ENCODE data around the gene SNHG17.
"Not testable (repeated sequence)": the region's sequence is repeated elsewhere in the genome, so short reads cannot be mapped to it uniquely, and the experiment has no call there.

Gene SNHG17

DNA sequence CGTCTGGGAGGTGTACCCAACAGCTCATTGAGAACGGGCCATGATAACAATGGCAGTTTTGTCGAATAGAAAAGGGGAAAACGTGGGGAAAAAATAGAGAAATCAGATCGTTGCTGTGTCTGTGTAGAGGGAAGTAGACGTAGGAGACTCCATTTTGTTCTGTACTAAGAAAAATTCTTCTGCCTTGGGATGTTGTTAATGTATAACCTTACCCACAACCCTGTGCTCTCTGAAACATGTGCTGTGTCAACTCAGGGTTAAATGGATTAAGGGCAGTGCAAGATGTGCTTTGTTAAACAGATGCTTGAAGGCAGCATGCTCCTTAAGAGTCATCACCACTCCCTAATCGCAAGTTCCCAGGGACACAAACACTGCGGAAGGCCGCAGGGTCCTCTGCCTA lies 27.3 kb downstream of the SNHG17 start:
- H3K4me3 ChIP-seq (ENCODE audit: low read depth, low read length); H3K79me2 ChIP-seq (ENCODE audit: control insufficient read depth, insufficient read depth, low read length, poor library complexity); H3K27me3 ChIP-seq (ENCODE audit: insufficient read depth, low read length); H4K12ac ChIP-seq (ENCODE audit: low read depth, low read length); DNase-seq; H3K9me3 ChIP-seq (ENCODE audit: insufficient read depth, low read depth, low read length); H3K23ac ChIP-seq (ENCODE audit: low read length); H3K4ac ChIP-seq (ENCODE audit: low read depth, low read length); H3K18ac ChIP-seq (ENCODE audit: low read length); H3K79me1 ChIP-seq (ENCODE audit: low read length); H3K36me3 ChIP-seq (ENCODE audit: control insufficient read depth in 1 of 2, insufficient read depth in 2 of 2, low read length in 2 of 2); H3K4me2 ChIP-seq (ENCODE audit: low read length); H2BK5ac ChIP-seq (ENCODE audit: low read depth, low read length, poor library complexity); H2AK5ac ChIP-seq (ENCODE audit: low read length); H2BK120ac ChIP-seq (ENCODE audit: insufficient read depth, low read length, poor library complexity); H3K9ac ChIP-seq (ENCODE audit: low read length); H2AFZ ChIP-seq (ENCODE audit: insufficient read depth, low read length, poor library complexity); H3K4me1 ChIP-seq (ENCODE audit: control insufficient read depth in 1 of 2, insufficient read depth in 2 of 2, low read length in 2 of 2); H3K14ac ChIP-seq (ENCODE audit: low read length); H2BK12ac ChIP-seq (ENCODE audit: low read length); H4K8ac ChIP-seq (ENCODE audit: low read depth, low read length); H3K27ac ChIP-seq (ENCODE audit: low read depth, low read length); H4K91ac ChIP-seq (ENCODE audit: low read depth, low read length): not testable (repeated sequence)
- WGBS (ENCODE audit: extremely low coverage, insufficient coverage, insufficient read length), result no CpG with 5 or more reads among the region's 9 CpGs

DNA sequence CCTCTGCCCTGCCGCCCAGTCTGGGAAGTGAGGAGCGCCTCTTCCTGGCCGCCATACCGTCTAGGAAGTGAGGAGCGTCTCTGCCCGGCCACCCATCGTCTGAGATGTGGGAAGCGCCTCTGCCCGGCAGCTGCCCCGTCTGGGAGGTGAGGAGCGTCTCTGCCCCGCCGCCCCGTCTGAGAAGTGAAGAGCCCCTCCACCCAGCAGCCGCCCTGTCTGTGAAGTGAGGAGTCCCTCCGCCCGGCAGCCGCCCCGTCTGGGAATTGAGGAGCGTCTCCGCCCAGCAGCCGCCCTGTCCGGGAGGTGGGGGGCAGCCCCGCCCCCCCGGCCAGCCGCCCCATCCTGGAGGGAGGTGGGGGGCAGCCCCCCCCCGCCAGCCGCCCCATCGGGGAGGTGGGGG lies 27.8 kb downstream of the SNHG17 start:
- no peak overlapping the region for H3K18ac ChIP-seq (ENCODE audit: low read length)
- WGBS (ENCODE audit: extremely low coverage, insufficient coverage, insufficient read length), result no CpG with 5 or more reads among the region's 29 CpGs
- H2BK12ac ChIP-seq (ENCODE audit: low read length), result no peak overlapping the region
- H2BK5ac ChIP-seq (ENCODE audit: low read depth, low read length, poor library complexity), result no peak overlapping the region
- H3K14ac ChIP-seq (ENCODE audit: low read length), result no peak overlapping the region
- H3K79me2 ChIP-seq (ENCODE audit: control insufficient read depth, insufficient read depth, low read length, poor library complexity), result no peaks in the 10 kb centered on the region
- no peak for DNase-seq
- H2AK5ac ChIP-seq (ENCODE audit: low read length), result no peak overlapping the region
- H4K8ac ChIP-seq (ENCODE audit: low read depth, low read length), result no peak overlapping the region
- no peak overlapping the region for H2AFZ ChIP-seq (ENCODE audit: insufficient read depth, low read length, poor library complexity)
- no peak overlapping the region for H3K4me2 ChIP-seq (ENCODE audit: low read length)
- peaks cover 2% of the 10 kb centered on the region for H3K9me3 ChIP-seq (ENCODE audit: insufficient read depth, low read depth, low read length)
- no peak overlapping the region for H2BK120ac ChIP-seq (ENCODE audit: insufficient read depth, low read length, poor library complexity)
- H4K12ac ChIP-seq (ENCODE audit: low read depth, low read length), result no peak overlapping the region
- H3K4ac ChIP-seq (ENCODE audit: low read depth, low read length), result no peak overlapping the region
- H3K27ac ChIP-seq (ENCODE audit: low read depth, low read length), result no peak overlapping the region
- H3K79me1 ChIP-seq (ENCODE audit: low read length), result no peaks in the 10 kb centered on the region
- no peaks in the 10 kb centered on the region for H3K4me1 ChIP-seq (ENCODE audit: control insufficient read depth in 1 of 2, insufficient read depth in 2 of 2, low read length in 2 of 2)
- H4K91ac ChIP-seq (ENCODE audit: low read depth, low read length), result no peak overlapping the region
- no peak overlapping the region for H3K9ac ChIP-seq (ENCODE audit: low read length)
- H3K36me3 ChIP-seq (ENCODE audit: control insufficient read depth in 1 of 2, insufficient read depth in 2 of 2, low read length in 2 of 2), result no peaks in the 10 kb centered on the region
- H3K4me3 ChIP-seq (ENCODE audit: low read depth, low read length), result no peak overlapping the region
- no peak overlapping the region for H3K23ac ChIP-seq (ENCODE audit: low read length)
- H3K27me3 ChIP-seq (ENCODE audit: insufficient read depth, low read length), result no peaks in the 10 kb centered on the region

DNA sequence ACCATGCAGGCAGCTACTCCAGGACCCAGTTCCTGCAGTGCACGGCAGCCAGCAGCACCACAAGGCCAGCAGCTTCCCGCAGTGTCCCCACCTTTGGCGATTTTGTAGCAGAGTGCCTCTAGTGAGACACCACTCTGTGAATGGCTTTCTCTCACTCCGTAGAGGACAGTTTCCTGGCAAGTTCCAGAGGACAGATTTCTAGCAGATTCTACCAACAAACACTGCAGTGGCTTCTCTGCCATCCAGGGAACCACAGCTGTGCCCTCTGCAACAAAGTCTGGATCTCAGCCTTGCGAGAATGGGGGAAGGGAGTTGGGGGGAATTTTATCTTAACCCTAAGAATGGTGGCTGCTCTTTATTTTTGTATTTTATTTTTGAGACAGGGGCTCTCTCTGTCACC lies 28.7 kb downstream of the SNHG17 start:
- Histone ChIP-seq H2BK5ac (ENCODE audit: low read depth, low read length, poor library complexity) (no peak overlapping the region), H4K91ac (ENCODE audit: low read depth, low read length) (no peak overlapping the region), H2BK12ac (ENCODE audit: low read length) (no peak overlapping the region), H3K18ac (ENCODE audit: low read length) (no peak overlapping the region), H3K4me3 (ENCODE audit: low read depth, low read length) (no peak overlapping the region), H3K4ac (ENCODE audit: low read depth, low read length) (no peak overlapping the region), H4K12ac (ENCODE audit: low read depth, low read length) (no peak overlapping the region), H3K79me2 (ENCODE audit: control insufficient read depth, insufficient read depth, low read length, poor library complexity) (no peaks in the 10 kb centered on the region), H3K23ac (ENCODE audit: low read length) (no peak overlapping the region), H3K36me3 (ENCODE audit: control insufficient read depth in 1 of 2, insufficient read depth in 2 of 2, low read length in 2 of 2) (no peaks in the 10 kb centered on the region), H2AK5ac (ENCODE audit: low read length) (no peak overlapping the region), H3K79me1 (ENCODE audit: low read length) (no peaks in the 10 kb centered on the region), H3K9ac (ENCODE audit: low read length) (no peak overlapping the region), H3K4me1 (ENCODE audit: control insufficient read depth in 1 of 2, insufficient read depth in 2 of 2, low read length in 2 of 2) (no peaks in the 10 kb centered on the region), H3K4me2 (ENCODE audit: low read length) (no peak overlapping the region), H3K27me3 (ENCODE audit: insufficient read depth, low read length) (no peaks in the 10 kb centered on the region), H3K9me3 (ENCODE audit: insufficient read depth, low read depth, low read length) (peaks cover 2% of the 10 kb centered on the region), H3K27ac (ENCODE audit: low read depth, low read length) (no peak overlapping the region), H3K14ac (ENCODE audit: low read length) (no peak overlapping the region), H4K8ac (ENCODE audit: low read depth, low read length) (no peak overlapping the region), H2AFZ (ENCODE audit: insufficient read depth, low read length, poor library complexity) (no peak overlapping the region), H2BK120ac (ENCODE audit: insufficient read depth, low read length, poor library complexity) (no peak overlapping the region)
- WGBS (ENCODE audit: extremely low coverage, insufficient coverage, insufficient read length), result no CpG with 5 or more reads among the region's 5 CpGs
- DNase-seq, result no peak

DNA sequence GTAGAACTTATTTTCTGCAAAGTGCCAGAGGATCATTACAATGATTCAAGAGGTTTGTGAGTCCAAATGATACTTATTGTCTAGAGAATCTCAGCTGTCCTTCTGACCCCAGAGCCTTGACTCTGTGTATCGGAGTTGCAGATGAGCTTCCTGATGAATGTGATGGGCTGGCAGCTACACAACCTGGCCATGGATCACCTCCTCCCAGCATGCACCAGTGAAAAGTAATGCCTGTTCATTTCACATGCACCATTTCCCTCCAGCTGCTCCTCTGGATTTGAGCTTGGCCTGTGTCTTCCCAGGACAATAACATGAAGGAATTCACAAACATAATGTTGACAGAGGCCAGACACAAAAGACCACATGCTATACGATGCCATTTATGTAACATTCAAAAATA lies 30.0 kb downstream of the SNHG17 start:
- no peak overlapping the region for H2AFZ ChIP-seq (ENCODE audit: insufficient read depth, low read length, poor library complexity)

More for the DNA sequence above, 30.0 kb downstream of the SNHG17 start:
- H3K79me1 ChIP-seq (ENCODE audit: low read length), result no peaks in the 10 kb centered on the region
- no peak overlapping the region for H3K9ac ChIP-seq (ENCODE audit: low read length)
- H2BK5ac ChIP-seq (ENCODE audit: low read depth, low read length, poor library complexity), result no peak overlapping the region
- H3K27ac ChIP-seq (ENCODE audit: low read depth, low read length), result no peak overlapping the region
- no CpG with 5 or more reads among the region's 2 CpGs for WGBS (ENCODE audit: extremely low coverage, insufficient coverage, insufficient read length)
- H4K12ac ChIP-seq (ENCODE audit: low read depth, low read length), result no peak overlapping the region
- H3K79me2 ChIP-seq (ENCODE audit: control insufficient read depth, insufficient read depth, low read length, poor library complexity), result no peaks in the 10 kb centered on the region
- no peak overlapping the region for H4K91ac ChIP-seq (ENCODE audit: low read depth, low read length)
- H3K4ac ChIP-seq (ENCODE audit: low read depth, low read length), result no peak overlapping the region
- no peak overlapping the region for H3K18ac ChIP-seq (ENCODE audit: low read length)
- H3K36me3 ChIP-seq (ENCODE audit: control insufficient read depth in 1 of 2, insufficient read depth in 2 of 2, low read length in 2 of 2), result no peaks in the 10 kb centered on the region
- H3K14ac ChIP-seq (ENCODE audit: low read length), result no peak overlapping the region
- no peaks in the 10 kb centered on the region for H3K27me3 ChIP-seq (ENCODE audit: insufficient read depth, low read length)
- no peak overlapping the region for H4K8ac ChIP-seq (ENCODE audit: low read depth, low read length)
- no peak overlapping the region for H3K4me3 ChIP-seq (ENCODE audit: low read depth, low read length)
- no peak overlapping the region for H2BK12ac ChIP-seq (ENCODE audit: low read length)
- H3K9me3 ChIP-seq (ENCODE audit: insufficient read depth, low read depth, low read length), result peaks cover 2% of the 10 kb centered on the region
- no peak overlapping the region for H2AK5ac ChIP-seq (ENCODE audit: low read length)
- H3K4me2 ChIP-seq (ENCODE audit: low read length), result no peak overlapping the region
- H3K4me1 ChIP-seq (ENCODE audit: control insufficient read depth in 1 of 2, insufficient read depth in 2 of 2, low read length in 2 of 2), result no peaks in the 10 kb centered on the region
- DNase-seq, result no peak
- H3K23ac ChIP-seq (ENCODE audit: low read length), result no peak overlapping the region
- H2BK120ac ChIP-seq (ENCODE audit: insufficient read depth, low read length, poor library complexity), result no peak overlapping the region
